K562 (cell line): ENCODE measurements around the gene ZDHHC24. TPM values are rescaled to one million over a fixed set of nuclear protein-coding genes. Genes with fewer than 3 reads are reported as not detected.
A peak's percentile ranks its signal among the peaks of the same experiment; 100 is the strongest.

Experiments used
- CREB3L1 ChIP-seq: fragments of 450-650 bp; IDR thresholded peaks from 2 replicates; pipeline ENCODE4 v1.6.1; 2014; ENCODE audit warnings: low read depth, mild to moderate bottlenecking, moderate library complexity, borderline replicate concordance
- DDX20 ChIP-seq: fragments of 450-650 bp; IDR thresholded peaks from 2 replicates; pipeline ENCODE4 v1.6.1; 2016; ENCODE audit warnings: missing genetic modification characterization, low read depth, mild to moderate bottlenecking, missing compliant biosample characterization, moderate library complexity
- ELK1 ChIP-seq: sonication (generic); formaldehyde crosslinking; IDR thresholded peaks from 2 replicates; pipeline ENCODE4 v1.8.1; 2022; ENCODE audit warnings: missing genetic modification reagents
- HNRNPL ChIP-seq: fragments of 200-400 bp; formaldehyde crosslinking; IDR thresholded peaks from 2 replicates; pipeline ENCODE4 v1.6.1; 2017; ENCODE audit warnings: low read depth, mild to moderate bottlenecking, low read length
- IRF2 ChIP-seq: sonication (generic); formaldehyde crosslinking; IDR thresholded peaks from 2 replicates; pipeline ENCODE4 v1.8.1; 2022; ENCODE audit warnings: mild to moderate bottlenecking, missing genetic modification reagents
- JUN ChIP-seq, 2 experiments: sonication (generic) in 1 of 2; formaldehyde crosslinking in 1 of 2; IDR thresholded peaks; 2 replicates each; pipeline versions ENCODE4 v1.6.1 to v1.8.0; 2012 to 2022; ENCODE audit warnings: borderline replicate concordance in 2 of 2, mild to moderate bottlenecking in 2 of 2, improper control_type of control experiment in 1 of 2, low read depth in 1 of 2, low read length in 1 of 2, missing genetic modification reagents in 1 of 2
- KHSRP ChIP-seq: fragments of 450-650 bp; IDR thresholded peaks from 2 replicates; pipeline ENCODE4 v1.6.1; 2017
- KLF13 ChIP-seq: fragments of 450-650 bp; IDR thresholded peaks from 2 replicates; pipeline ENCODE4 v1.6.1; 2016; ENCODE audit warnings: missing genetic modification characterization, low read depth, mild to moderate bottlenecking, missing compliant biosample characterization, moderate library complexity, borderline replicate concordance
- MAFK ChIP-seq: IDR thresholded peaks from 2 replicates; pipeline ENCODE4 v1.6.1; 2011; ENCODE audit warnings: low read length, improper control_type of control experiment
- PHF20 ChIP-seq: fragments of 450-650 bp; IDR thresholded peaks from 2 replicates; pipeline ENCODE4 v1.6.1; 2018; ENCODE audit not compliant: partially characterized antibody
- RNF2 ChIP-seq: sonication (generic); IDR thresholded peaks from 2 replicates; pipeline ENCODE4 v1.6.1; 2016
- SAFB ChIP-seq: fragments of 200-400 bp; formaldehyde crosslinking; IDR thresholded peaks from 2 replicates; pipeline ENCODE4 v1.6.1; 2017; ENCODE audit warnings: low read depth, low read length, borderline replicate concordance
- SAP30 ChIP-seq: fragments of 200-600 bp; sonication (generic); IDR thresholded peaks from 2 replicates; pipeline ENCODE4 v1.6.1; 2012; ENCODE audit warnings: borderline replicate concordance, low read depth, mild to moderate bottlenecking, moderate library complexity, low read length, control low read depth, inconsistent platforms; ENCODE audit not compliant: insufficient read depth, poor library complexity, severe bottlenecking
- TCF15 ChIP-seq: fragments of 250-450 bp; sonication (Bioruptor Pico); IDR thresholded peaks from 2 replicates; pipeline ENCODE4 v1.8.0; 2022; ENCODE audit warnings: moderate library complexity, mild to moderate bottlenecking, inconsistent platforms
- ZBTB5 ChIP-seq: fragments of 450-650 bp; IDR thresholded peaks from 2 replicates; pipeline ENCODE4 v1.6.1; 2017; ENCODE audit warnings: antibody characterized with exemption
- ZHX1 ChIP-seq: fragments of 150-350 bp; conservative IDR thresholded peaks from 2 replicates; pipeline ENCODE4 v1.6.1; 2014; ENCODE audit warnings: low read length
- ZNF133 ChIP-seq: fragments of 250-450 bp; sonication (Bioruptor Pico); IDR thresholded peaks from 2 replicates; pipeline ENCODE4 v1.4.0; 2020; ENCODE audit warnings: mild to moderate bottlenecking
- ZNF274 ChIP-seq: IDR thresholded peaks from 2 replicates; pipeline ENCODE4 v1.6.1; 2011; ENCODE audit warnings: low read depth, mild to moderate bottlenecking, low read length, moderate library complexity, borderline replicate concordance
- ZNF408 ChIP-seq: fragments of 250-450 bp; sonication (Bioruptor Pico); IDR thresholded peaks from 2 replicates; pipeline ENCODE4 v1.4.0; 2020; ENCODE audit warnings: low read depth, mild to moderate bottlenecking, moderate library complexity
- ZNF507 ChIP-seq: conservative IDR thresholded peaks from 2 replicates; pipeline ENCODE4 v1.6.1; 2017; ENCODE audit warnings: missing genetic modification characterization, missing compliant biosample characterization
- polyA plus RNA-seq, 8 experiments: library from polyadenylated mRNA; depleted of rRNA in 4 of 8; stranded (reverse) in 5 of 8; unstranded in 3 of 8; fragments of >200 nt; fragmentation: Nextera tagmentation in 2 of 8; fragmentation: Illumina TruSeq in 1 of 8; extraction: Ambion mirVana in 2 of 8; extraction: Trizol in 1 of 8; gene quantifications; 2 replicates each; pipeline versions ENCODE4 v1.2.1 to v1.2.3, GENCODE V29; 2011 to 2014; ENCODE audit warnings: inconsistent platforms in 1 of 8, missing spikeins in 1 of 8
- total RNA-seq, 7 experiments: library from RNA; depleted of rRNA in 6 of 7; stranded (reverse); fragments of >200 nt in 6 of 7; fragmentation: Illumina TruSeq in 2 of 7; extraction: Trizol in 2 of 7; gene quantifications; 2 replicates each; pipeline versions ENCODE4 v1.2.1 to v1.2.3, GENCODE V29; 2011 to 2021; ENCODE audit warnings: low replicate concordance in 1 of 7

Gene ZDHHC24
- total and polyA plus RNA-seq, 9 of the 15 experiments (the other 6 are each of a cell fraction or from before 2014, with no cell fraction given): 0.45 to 11.2 (median 2.7) TPM

- TF ChIP-seq PHF20 (peak; percentile 12), ZNF274 (no peak), ZHX1 (0 out of 2 replicates have a peak, but pooled peaks have one; percentile 16), ZNF133 (CRISPR knock-in tag) (no peak), IRF2 (CRISPR knock-in tag) (no peak), KHSRP (no peak), ELK1 (no peak), RNF2 (no peak), ZNF408 (CRISPR knock-in tag) (no peak), SAP30 (no peak), SAFB (no peak), KLF13 (tag) (no peak), MAFK (no peak), DDX20 (tag) (no peak), ZBTB5 (no peak), HNRNPL (no peak), TCF15 (no peak), CREB3L1 (no peak), ZNF507 (no peak), JUN (IDR thresholded peaks at IDR 0.05; ENCODE audit: borderline replicate concordance, low read depth, low read length) (no peak), JUN (CRISPR knock-in tag; IDR thresholded peaks at IDR 0.05; ENCODE audit: borderline replicate concordance) (peak; percentile 39; the same call in 1 of the 2 replicates)
Measured at GRCh38 chr11:66478729-66479393, 67.0 kb downstream of the ZDHHC24 start (continued).
